GM12878 (cell line): ENCODE data around the gene ZNF814. TPM values are rescaled to one million over a fixed set of nuclear protein-coding genes. Genes with fewer than 3 reads are reported as not detected.

ENCODE experiments used
- ATAC-seq: fragments of 200-7000 bp; cut with Tn5 transposase; 3 replicates; pipeline ENCODE4 v1.9.1; 2020; ENCODE audit warnings: mild to moderate bottlenecking, moderate library complexity
- BruUV-seq: library from RNA; stranded (reverse); fragments of 400-500 nt; replicated peaks from 2 replicates; lab custom pipeline; 2021; lab: Mats Ljungman, UMichigan
- CTCF ChIA-PET: fragments of 300-600 bp; sonication (Branson Sonifier 250); formaldehyde crosslinking; extraction: SDS; loops from one replicate; lab custom pipeline; 2021; ENCODE audit warnings: inconsistent platforms; lab: Yijun Ruan, JAX
- POLR2A ChIA-PET: fragments of 350-600 bp; formaldehyde crosslinking; extraction: SDS; loops from one replicate; lab custom pipeline; 2021; ENCODE audit warnings: inconsistent platforms; lab: Charles Lee
- RAD21 ChIA-PET: fragments of 300-600 bp; sonication (Branson Sonifier 250); formaldehyde crosslinking; loops from one replicate; lab custom pipeline; 2023; ENCODE audit warnings: antibody characterized with exemption; ENCODE audit not compliant: unreplicated experiment; lab: Charles Lee
- SMC1A ChIA-PET: fragments of 300-600 bp; sonication (Branson Sonifier 250); formaldehyde crosslinking; loops from one replicate; lab custom pipeline; 2023; ENCODE audit not compliant: unreplicated experiment, uncharacterized antibody; lab: Charles Lee
- DNase-seq: peaks from one replicate; pipeline ENCODE4 v3.0.0-alpha.2; 2011; ENCODE audit warnings: low read depth, low spot score
- FAIRE-seq: peaks from 3 replicates; lab custom pipeline; 2011; peaks lifted over from hg19 to GRCh38; lab: Jason Lieb, UNC
- H2AFZ ChIP-seq: 2 replicates; pipeline ENCODE4 v1.6.0; 2011; ENCODE audit warnings: low read depth, low read length, control low read depth; ENCODE audit not compliant: control insufficient read depth
- H3K27ac ChIP-seq: 2 replicates; pipeline ENCODE4 v1.5.1; 2011; ENCODE audit warnings: control low read depth; ENCODE audit not compliant: control insufficient read depth, insufficient read depth
- H3K27me3 ChIP-seq, 2 experiments: replicated peaks in 1 of 2; 2 replicates each; pipeline versions ENCODE4 v1.6.0 to v1.6.1; 2011; ENCODE audit warnings: low read length in 1 of 2; ENCODE audit not compliant: control insufficient read depth in 2 of 2, insufficient read depth in 2 of 2
- H3K36me3 ChIP-seq, 2 experiments: 2 replicates each; pipeline ENCODE4 v1.5.1; 2011; ENCODE audit warnings: low read length in 1 of 2; ENCODE audit not compliant: control insufficient read depth in 2 of 2, insufficient read depth in 2 of 2
- H3K4me1 ChIP-seq: 2 replicates; pipeline ENCODE4 v1.6.1; 2011; ENCODE audit warnings: mild to moderate bottlenecking, low read length, moderate library complexity, mixed read lengths; ENCODE audit not compliant: control insufficient read depth, insufficient read depth
- H3K4me2 ChIP-seq: 2 replicates; pipeline ENCODE4 v1.6.0; 2011; ENCODE audit warnings: control low read depth; ENCODE audit not compliant: control insufficient read depth, insufficient read depth
- H3K4me3 ChIP-seq: fragments of 200-600 bp; sonication (generic); 2 replicates; pipeline ENCODE4 v1.5.1; 2016
- H3K79me2 ChIP-seq: 2 replicates; pipeline ENCODE4 v1.6.0; 2011; ENCODE audit warnings: low read length; ENCODE audit not compliant: control insufficient read depth, insufficient read depth
- H3K9ac ChIP-seq: 2 replicates; pipeline ENCODE4 v1.8.0; 2011; ENCODE audit warnings: low read length, control low read depth, mixed read lengths; ENCODE audit not compliant: control insufficient read depth, insufficient read depth
- H3K9me3 ChIP-seq: replicated peaks from 3 replicates; pipeline ENCODE4 v1.5.1; 2011; ENCODE audit warnings: mild to moderate bottlenecking, low read length; ENCODE audit not compliant: control insufficient read depth, insufficient read depth
- H4K20me1 ChIP-seq: 2 replicates; pipeline ENCODE4 v1.6.0; 2011; ENCODE audit not compliant: control insufficient read depth, insufficient read depth
- BMI1 ChIP-seq: fragments of 450-650 bp; IDR thresholded peaks from 2 replicates; pipeline ENCODE4 v1.6.1; 2016; ENCODE audit warnings: mild to moderate bottlenecking, moderate library complexity, borderline replicate concordance
- KDM1A ChIP-seq: fragments of 200-600 bp; sonication (generic); IDR thresholded peaks from 2 replicates; pipeline ENCODE4 v1.6.1; 2016; ENCODE audit warnings: borderline replicate concordance
- RBBP5 ChIP-seq: fragments of 200-600 bp; sonication (generic); conservative IDR thresholded peaks from 2 replicates; pipeline ENCODE4 v1.6.1; 2016
- WGBS: methylation state at CpG from one replicate; pipeline ENCODE4 v1.1.6; 2016; ENCODE audit warnings: low lambda C conversion rate; ENCODE audit not compliant: insufficient replicate concordance, insufficient coverage; ENCODE audit errors: missing lambda C conversion rate; 5-methylcytosine and 5-hydroxymethylcytosine counted together
- in situ Hi-C: fragments of 300-500 bp; cut with MboI; formaldehyde crosslinking; loops from 9 replicates; pipeline ENCODE4 v1.14.3; 2018; ENCODE audit warnings: mixed read lengths
- intact Hi-C: fragments of 100-400 bp; cut with micrococcal nuclease; formaldehyde crosslinking; loops from one replicate; pipeline ENCODE4 v1.14.2; 2022; ENCODE audit not compliant: unreplicated experiment
- polyA plus RNA-seq, 11 experiments: library from polyadenylated mRNA; depleted of rRNA in 4 of 11; unstranded in 6 of 11; stranded (reverse) in 5 of 11; fragments of >200 nt; fragmentation: Nextera tagmentation in 4 of 11; fragmentation: Illumina TruSeq in 1 of 11; extraction: Ambion mirVana in 4 of 11; extraction: Trizol in 1 of 11; gene quantifications; 1 replicate in 1 of 11; 2 replicates in 10 of 11; pipeline versions ENCODE4 v1.2.1 to v1.2.3, GENCODE V29; 2011 to 2016; ENCODE audit warnings: inconsistent platforms in 2 of 11, missing spikeins in 2 of 11, low read depth in 1 of 11
- total RNA-seq, 4 experiments: library from RNA; depleted of rRNA in 3 of 4; stranded (reverse); fragments of >200 nt in 3 of 4; fragmentation: Illumina TruSeq in 1 of 4; extraction: Trizol in 1 of 4; gene quantifications; 2 replicates each; pipeline versions ENCODE4 v1.2.1 to v1.2.3, GENCODE V29; 2013 to 2021
- TF ChIP-seq, protein P1 (sequence below): fragments of 450-650 bp; formaldehyde crosslinking; IDR thresholded peaks from 2 replicates; pipeline ENCODE4 v1.5.0; 2022; ENCODE audit warnings: mild to moderate bottlenecking, missing genetic modification characterization
- TF ChIP-seq, protein P2 (sequence below): fragments of 450-650 bp; IDR thresholded peaks from 2 replicates; pipeline ENCODE4 v1.6.1; 2018; ENCODE audit warnings: mild to moderate bottlenecking, low read depth, moderate library complexity; ENCODE audit not compliant: partially characterized antibody

ZNF814 gene
- total and polyA plus RNA-seq, 10 of the 15 experiments (the other 5 are each of a cell fraction or from before 2014, with no cell fraction given), result 10.9 to 31.0 (median 21.6) TPM

GRCh38 chr19:57914531-57914930 lies 25.7 kb upstream of the ZNF814 start (continued):
- TF ChIP-seq, protein P1, sequence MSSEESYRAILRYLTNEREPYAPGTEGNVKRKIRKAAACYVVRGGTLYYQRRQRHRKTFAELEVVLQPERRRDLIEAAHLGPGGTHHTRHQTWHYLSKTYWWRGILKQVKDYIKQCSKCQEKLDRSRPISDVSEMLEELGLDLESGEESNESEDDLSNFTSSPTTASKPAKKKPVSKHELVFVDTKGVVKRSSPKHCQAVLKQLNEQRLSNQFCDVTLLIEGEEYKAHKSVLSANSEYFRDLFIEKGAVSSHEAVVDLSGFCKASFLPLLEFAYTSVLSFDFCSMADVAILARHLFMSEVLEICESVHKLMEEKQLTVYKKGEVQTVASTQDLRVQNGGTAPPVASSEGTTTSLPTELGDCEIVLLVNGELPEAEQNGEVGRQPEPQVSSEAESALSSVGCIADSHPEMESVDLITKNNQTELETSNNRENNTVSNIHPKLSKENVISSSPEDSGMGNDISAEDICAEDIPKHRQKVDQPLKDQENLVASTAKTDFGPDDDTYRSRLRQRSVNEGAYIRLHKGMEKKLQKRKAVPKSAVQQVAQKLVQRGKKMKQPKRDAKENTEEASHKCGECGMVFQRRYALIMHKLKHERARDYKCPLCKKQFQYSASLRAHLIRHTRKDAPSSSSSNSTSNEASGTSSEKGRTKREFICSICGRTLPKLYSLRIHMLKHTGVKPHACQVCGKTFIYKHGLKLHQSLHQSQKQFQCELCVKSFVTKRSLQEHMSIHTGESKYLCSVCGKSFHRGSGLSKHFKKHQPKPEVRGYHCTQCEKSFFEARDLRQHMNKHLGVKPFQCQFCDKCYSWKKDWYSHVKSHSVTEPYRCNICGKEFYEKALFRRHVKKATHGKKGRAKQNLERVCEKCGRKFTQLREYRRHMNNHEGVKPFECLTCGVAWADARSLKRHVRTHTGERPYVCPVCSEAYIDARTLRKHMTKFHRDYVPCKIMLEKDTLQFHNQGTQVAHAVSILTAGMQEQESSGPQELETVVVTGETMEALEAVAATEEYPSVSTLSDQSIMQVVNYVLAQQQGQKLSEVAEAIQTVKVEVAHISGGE (CRISPR knock-in tag), result no peak
- TF ChIP-seq KDM1A, result no peak
- TF ChIP-seq, all 136 proteins: peak for 0

DNA sequence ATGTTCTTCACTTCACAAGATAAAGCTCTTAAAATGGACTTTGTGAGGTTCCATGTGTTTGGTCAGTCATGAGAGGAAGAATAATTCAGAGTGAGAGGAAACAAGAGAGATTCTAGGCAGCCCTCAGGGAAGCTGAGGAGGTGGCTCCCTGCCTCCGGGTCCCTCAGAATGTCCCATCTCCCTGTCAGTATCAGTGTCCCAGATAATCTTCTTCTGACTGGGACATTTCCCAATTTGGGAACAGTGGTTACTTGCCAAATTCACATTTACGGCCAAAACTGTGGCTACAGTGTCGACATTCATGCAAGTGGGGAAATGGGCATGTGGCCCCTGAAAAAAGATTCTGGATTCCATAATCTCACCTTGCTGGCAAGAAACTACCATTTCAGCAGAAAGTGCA lies 18.6 kb upstream of the ZNF814 start:
- Histone ChIP-seq H2AFZ (no peak overlapping the region), H3K27ac (no peak overlapping the region), H3K79me2 (no peaks in the 10 kb centered on the region), H3K27me3 (no peaks in the 10 kb centered on the region), H3K9ac (no peak overlapping the region), H3K4me2 (no peak overlapping the region), H4K20me1 (no peaks in the 10 kb centered on the region), H3K4me3 (no peak overlapping the region), H3K36me3 (peaks cover 5 to 7% of the 10 kb centered on the region in 2 experiments; a peak in 3 of 4 replicates), H3K9me3 (peaks cover 11% of the 10 kb centered on the region), H3K4me1 (no peaks in the 10 kb centered on the region)
- ATAC-seq (no peak), DNase-seq (no peak), FAIRE-seq (no peak)
- TF ChIP-seq, protein P2, sequence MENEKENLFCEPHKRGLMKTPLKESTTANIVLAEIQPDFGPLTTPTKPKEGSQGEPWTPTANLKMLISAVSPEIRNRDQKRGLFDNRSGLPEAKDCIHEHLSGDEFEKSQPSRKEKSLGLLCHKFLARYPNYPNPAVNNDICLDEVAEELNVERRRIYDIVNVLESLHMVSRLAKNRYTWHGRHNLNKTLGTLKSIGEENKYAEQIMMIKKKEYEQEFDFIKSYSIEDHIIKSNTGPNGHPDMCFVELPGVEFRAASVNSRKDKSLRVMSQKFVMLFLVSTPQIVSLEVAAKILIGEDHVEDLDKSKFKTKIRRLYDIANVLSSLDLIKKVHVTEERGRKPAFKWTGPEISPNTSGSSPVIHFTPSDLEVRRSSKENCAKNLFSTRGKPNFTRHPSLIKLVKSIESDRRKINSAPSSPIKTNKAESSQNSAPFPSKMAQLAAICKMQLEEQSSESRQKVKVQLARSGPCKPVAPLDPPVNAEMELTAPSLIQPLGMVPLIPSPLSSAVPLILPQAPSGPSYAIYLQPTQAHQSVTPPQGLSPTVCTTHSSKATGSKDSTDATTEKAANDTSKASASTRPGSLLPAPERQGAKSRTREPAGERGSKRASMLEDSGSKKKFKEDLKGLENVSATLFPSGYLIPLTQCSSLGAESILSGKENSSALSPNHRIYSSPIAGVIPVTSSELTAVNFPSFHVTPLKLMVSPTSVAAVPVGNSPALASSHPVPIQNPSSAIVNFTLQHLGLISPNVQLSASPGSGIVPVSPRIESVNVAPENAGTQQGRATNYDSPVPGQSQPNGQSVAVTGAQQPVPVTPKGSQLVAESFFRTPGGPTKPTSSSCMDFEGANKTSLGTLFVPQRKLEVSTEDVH, result no peak
- no peak for TF ChIP-seq RBBP5
- no peak for TF ChIP-seq BMI1
- intact Hi-C loops, result no loop called here
- in situ Hi-C loops, result no loop called here
- RAD21 ChIA-PET, result no interaction called here
- BruUV-seq, result no TSS peak
- CTCF ChIA-PET, result interaction anchor here (1.6 kb wide), 1 partner anchor 11 kb away, joined by 3 read pairs; no protein-coding TSS in a partner anchor
- 100% methylated on average over 3 of the region's 3 CpGs for whole genome bisulfite sequencing
- POLR2A ChIA-PET, result interaction anchor here (0.8 kb wide), 1 partner anchor 330 kb away, joined by 3 read pairs; no protein-coding TSS in a partner anchor
- SMC1A ChIA-PET, result no interaction called here
